Naive thymus-derived CD4-positive, alpha-beta T cell (primary cell): Measurements from ENCODE around the gene CUL9. TPM values are rescaled to one million over a fixed set of nuclear protein-coding genes. Genes with fewer than 3 reads are reported as not detected.

Experiments
- ATAC-seq: fragments of 150-1000 bp; cut with Tn5 transposase; 2 replicates; pipeline ENCODE4 v1.10.0; 2021; ENCODE audit warnings: mild to moderate bottlenecking, moderate library complexity
- CTCF ChIA-PET: fragments of 350-600 bp; sonication (Branson Sonifier 250); formaldehyde crosslinking; loops from one replicate; lab custom pipeline; 2021; ENCODE audit warnings: antibody characterized with exemption; lab: Charles Lee
- POLR2A ChIA-PET: fragments of 350-600 bp; sonication (Branson Sonifier 250); formaldehyde crosslinking; loops from one replicate; lab custom pipeline; 2021; ENCODE audit warnings: antibody characterized with exemption, inconsistent platforms; lab: Charles Lee
- DNase-seq, 9 donors: peaks; one replicate each; pipeline versions ENCODE4 v3.0.0 to v3.0.0-alpha.2; 2020 to 2022; ENCODE audit warnings: mixed read lengths in 1 of 9
- H3K27ac ChIP-seq: one replicate; pipeline ENCODE4 v1.7.0; 2013; ENCODE audit warnings: mild to moderate bottlenecking, low read depth, low read length, moderate library complexity
- H3K27me3 ChIP-seq, 2 donors: one replicate each; pipeline ENCODE4 v1.7.0; 2013; ENCODE audit warnings: low read length in 2 of 2, mild to moderate bottlenecking in 2 of 2, moderate library complexity in 2 of 2; ENCODE audit not compliant: control insufficient read depth in 2 of 2, insufficient read depth in 2 of 2
- H3K36me3 ChIP-seq, 3 experiments: 1 replicate in 2 of 3; 2 replicates in 1 of 3; pipeline ENCODE4 v1.7.0; 2013; ENCODE audit warnings: low read length in 3 of 3, mild to moderate bottlenecking in 3 of 3, moderate library complexity in 1 of 3; ENCODE audit not compliant: insufficient read depth in 3 of 3, control insufficient read depth in 2 of 3
- H3K4me1 ChIP-seq, 2 donors: one replicate each; pipeline ENCODE4 v1.7.0; 2013; ENCODE audit warnings: low read length in 2 of 2, mild to moderate bottlenecking in 2 of 2, moderate library complexity in 1 of 2; ENCODE audit not compliant: control insufficient read depth in 2 of 2, insufficient read depth in 2 of 2
- H3K4me3 ChIP-seq: 2 replicates; pipeline ENCODE4 v1.7.0; 2013; ENCODE audit warnings: mild to moderate bottlenecking, low read length
- H3K9me3 ChIP-seq, 3 experiments: 1 replicate in 2 of 3; 2 replicates in 1 of 3; pipeline ENCODE4 v1.7.0; 2013; ENCODE audit warnings: low read length in 3 of 3; ENCODE audit not compliant: control insufficient read depth in 2 of 3
- H3K27ac Mint-ChIP-seq, 9 donors: one replicate each; pipeline ENCODE4 v1.8.0; 2020 to 2022; ENCODE audit warnings: mixed read lengths in 9 of 9, mild to moderate bottlenecking in 8 of 9, moderate library complexity in 5 of 9, inconsistent platforms in 2 of 9
- H3K27me3 Mint-ChIP-seq, 5 donors: one replicate each; pipeline ENCODE4 v1.8.0; 2021 to 2022; ENCODE audit warnings: mixed read lengths in 5 of 5, mild to moderate bottlenecking in 1 of 5
- H3K36me3 Mint-ChIP-seq, 5 donors: one replicate each; pipeline ENCODE4 v1.8.0; 2020 to 2022; ENCODE audit warnings: mixed read lengths in 5 of 5, mild to moderate bottlenecking in 3 of 5, inconsistent platforms in 1 of 5
- H3K4me1 Mint-ChIP-seq, 7 donors: one replicate each; pipeline ENCODE4 v1.8.0; 2020 to 2022; ENCODE audit warnings: mixed read lengths in 7 of 7, mild to moderate bottlenecking in 3 of 7, inconsistent platforms in 1 of 7
- H3K4me3 Mint-ChIP-seq, 10 donors: one replicate each; pipeline ENCODE4 v1.8.0; 2020 to 2022; ENCODE audit warnings: mild to moderate bottlenecking in 10 of 10, mixed read lengths in 10 of 10, moderate library complexity in 6 of 10, inconsistent platforms in 2 of 10
- H3K9me3 Mint-ChIP-seq, 11 donors: one replicate each; pipeline ENCODE4 v1.8.0; 2020 to 2022; ENCODE audit warnings: mixed read lengths in 11 of 11, mild to moderate bottlenecking in 4 of 11, inconsistent platforms in 1 of 11, moderate library complexity in 1 of 11
- intact Hi-C, 2 donors: fragments of 100-400 bp; cut with micrococcal nuclease; formaldehyde crosslinking; loops; one replicate each; pipeline ENCODE4 v1.15.1; 2023
- polyA plus RNA-seq, 2 donors: library from polyadenylated mRNA; unstranded; fragments of 300-500 nt; fragmentation: Illumina TruSeq; gene quantifications; one replicate each; pipeline ENCODE4 v1.2.3, GENCODE V29; 2021
- total RNA-seq, 6 experiments: library from RNA in 5 of 6; stranded (reverse) in 5 of 6; gene quantifications; 1 replicate in 5 of 6; 2 replicates in 1 of 6; pipeline ENCODE4 v1.2.3 and lab custom pipeline; 2021 to 2026

The CUL9 gene
- total and polyA plus RNA-seq, 7 experiments from 2014 or later, result 12.3 to 123 (median 97.3) TPM

DNA sequence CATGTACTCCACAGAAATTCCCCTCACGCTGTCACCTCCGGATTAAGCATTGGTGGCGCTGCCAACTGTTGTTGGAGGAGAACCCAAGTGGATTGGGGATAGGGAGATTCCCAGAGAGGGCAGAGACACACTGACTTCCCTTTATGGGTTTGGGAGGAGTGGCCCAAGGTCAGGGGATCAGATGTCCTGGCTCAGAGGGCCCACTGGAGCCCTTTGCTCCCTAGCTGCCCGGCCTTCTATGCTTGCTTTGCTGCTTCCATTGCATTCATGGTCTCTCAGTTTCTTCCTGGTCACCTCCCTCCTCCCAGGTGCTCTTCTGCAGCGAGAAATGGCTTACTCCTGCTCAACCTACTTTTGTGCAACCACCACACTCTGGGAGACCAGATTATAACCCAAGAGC is 14.3 kb downstream of the CUL9 start:
- H3K4me3 ChIP-seq, result no peak overlapping the region
- H3K9me3 Mint-ChIP-seq, result no peaks in the 10 kb centered on the region
- H3K4me1 Mint-ChIP-seq, result peaks cover 0 to 14% (median 5%) of the 10 kb centered on the region in 7 donors
- no peaks in the 10 kb centered on the region for H3K27me3 Mint-ChIP-seq
- H3K36me3 ChIP-seq, result peaks cover 0 to 85% (median 11%) of the 10 kb centered on the region in 3 experiments
- H3K4me3 Mint-ChIP-seq, result no peak overlapping the region
- ChIA-PET POLR2A (no interaction called here), CTCF (no interaction called here)
- intact Hi-C loops, result no loop called here
- peaks cover 16 to 55% (median 34%) of the 10 kb centered on the region in 5 donors for H3K36me3 Mint-ChIP-seq
- peak overlapping the region in 4 of 9 donors; percentile 7 to 32 (median 30) for H3K27ac Mint-ChIP-seq
- DNase-seq (no peak), ATAC-seq (no peak)
- no peaks in the 10 kb centered on the region for H3K9me3 ChIP-seq
- no peak overlapping the region for H3K27ac ChIP-seq
- H3K4me1 ChIP-seq, result no peaks in the 10 kb centered on the region
- no peaks in the 10 kb centered on the region for H3K27me3 ChIP-seq

DNA sequence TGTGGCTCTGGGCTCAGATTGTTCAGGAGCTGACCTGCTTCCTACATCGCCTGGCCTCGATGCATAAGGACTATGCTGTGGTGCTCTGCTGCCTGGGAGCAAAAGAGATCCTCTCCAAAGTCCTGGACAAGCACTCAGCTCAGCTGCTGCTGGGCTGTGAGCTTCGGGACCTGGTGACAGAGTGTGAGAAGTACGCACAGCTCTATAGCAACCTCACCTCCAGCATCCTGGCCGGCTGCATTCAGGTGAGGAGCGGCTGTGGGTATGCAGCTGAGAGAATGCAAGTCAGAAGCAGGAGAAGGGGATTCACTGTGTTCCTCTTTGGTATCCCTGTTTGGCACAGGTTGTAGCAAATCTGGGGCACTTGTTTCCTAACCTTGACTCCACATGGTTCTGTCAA is 17.9 kb downstream of the CUL9 start:
- no peak overlapping the region for H3K4me3 ChIP-seq
- H3K4me3 Mint-ChIP-seq, result no peak overlapping the region
- H3K4me1 Mint-ChIP-seq, result peaks cover 0 to 9% (median 2%) of the 10 kb centered on the region in 7 donors
- peak overlapping the region in 4 of 9 donors; percentile 14 to 59 (median 34) for H3K27ac Mint-ChIP-seq
- intact Hi-C loops, result no loop called here
- no peak overlapping the region for H3K27ac ChIP-seq
- no peak for DNase-seq
- no peaks in the 10 kb centered on the region for H3K4me1 ChIP-seq
- no peaks in the 10 kb centered on the region for H3K9me3 ChIP-seq
- POLR2A ChIA-PET, result interaction anchor here (0.8 kb wide), 1 partner anchor 21 kb away, joined by 3 read pairs; no protein-coding TSS in a partner anchor
- CTCF ChIA-PET, result no interaction called here
- no peaks in the 10 kb centered on the region for H3K27me3 ChIP-seq
- H3K36me3 ChIP-seq, result peaks cover 0 to 84% (median 11%) of the 10 kb centered on the region in 3 experiments
- ATAC-seq, result no peak
- peaks cover 11 to 59% (median 27%) of the 10 kb centered on the region in 5 donors for H3K36me3 Mint-ChIP-seq
- H3K27me3 Mint-ChIP-seq, result no peaks in the 10 kb centered on the region
- no peaks in the 10 kb centered on the region for H3K9me3 Mint-ChIP-seq

DNA sequence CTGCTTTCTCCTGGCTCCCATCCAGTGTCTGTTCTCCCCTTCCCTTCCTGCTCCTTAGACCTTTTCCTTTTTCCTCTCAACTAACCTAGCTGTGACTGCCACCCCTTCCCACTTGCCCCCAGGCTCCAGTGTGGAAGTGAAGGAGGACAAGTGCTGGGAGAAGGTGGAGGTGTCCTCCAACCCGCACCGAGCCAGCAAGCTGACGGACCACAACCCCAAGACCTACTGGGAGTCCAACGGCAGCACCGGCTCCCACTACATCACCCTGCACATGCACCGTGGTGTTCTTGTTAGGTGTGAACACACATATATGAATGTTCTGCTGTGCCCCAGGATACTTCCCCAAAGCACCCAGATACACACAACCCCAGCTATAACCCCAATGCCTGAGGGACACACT is 18.5 kb downstream of the CUL9 start:
- Mint-ChIP-seq H3K27me3 (no peaks in the 10 kb centered on the region), H3K27ac (peak overlapping the region in 4 of 9 donors; percentile 26 to 77 (median 54)), H3K36me3 (peaks cover 12 to 60% (median 26%) of the 10 kb centered on the region in 5 donors), H3K9me3 (no peaks in the 10 kb centered on the region), H3K4me1 (peaks cover 0 to 6% (median 2%) of the 10 kb centered on the region in 7 donors), H3K4me3 (no peak overlapping the region)
- Histone ChIP-seq H3K36me3 (peaks cover 0 to 84% (median 7%) of the 10 kb centered on the region in 3 experiments), H3K9me3 (no peaks in the 10 kb centered on the region), H3K27me3 (no peaks in the 10 kb centered on the region), H3K27ac (no peak overlapping the region), H3K4me1 (no peaks in the 10 kb centered on the region), H3K4me3 (no peak overlapping the region)
- no peak for ATAC-seq
- ChIA-PET POLR2A (interaction anchor here (0.5 to 1.8 kb wide), 2 partner anchors 23 to 42 kb away, joined by 5 to 7 read pairs; no protein-coding TSS in a partner anchor), CTCF (no interaction called here)
- no peak for DNase-seq
- intact Hi-C loops, result no loop called here

DNA sequence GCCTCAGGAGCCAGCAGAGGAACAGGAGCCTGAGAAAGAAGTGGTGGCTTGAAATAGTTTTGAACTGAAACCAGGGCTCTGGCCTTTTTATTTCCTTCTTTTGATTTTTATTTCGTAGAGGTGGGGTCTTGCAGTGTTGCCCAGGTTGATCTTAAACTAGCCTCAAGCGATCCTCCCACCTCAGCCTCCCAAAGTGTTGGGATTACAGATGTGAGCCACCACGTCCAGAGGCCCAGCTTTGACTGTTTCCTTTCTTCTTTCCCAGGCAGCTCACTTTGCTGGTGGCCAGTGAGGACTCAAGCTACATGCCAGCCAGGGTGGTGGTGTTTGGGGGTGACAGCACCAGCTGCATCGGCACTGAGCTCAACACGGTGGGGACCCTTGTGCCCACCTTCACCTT is 20.5 kb downstream of the CUL9 start:
- CTCF ChIA-PET, result no interaction called here
- Histone ChIP-seq H3K36me3 (peaks cover 0 to 77% (median 0%) of the 10 kb centered on the region in 3 experiments), H3K4me1 (no peaks in the 10 kb centered on the region), H3K27me3 (no peaks in the 10 kb centered on the region), H3K27ac (peak overlapping the region; percentile 20), H3K9me3 (no peaks in the 10 kb centered on the region), H3K4me3 (no peak overlapping the region)
- peak overlapping the region in 3 of 9 donors; percentile 16 to 21 (median 19) for H3K27ac Mint-ChIP-seq
- H3K4me1 Mint-ChIP-seq, result peaks cover 0 to 6% (median 0%) of the 10 kb centered on the region in 7 donors
- ATAC-seq (no peak), DNase-seq (no peak)
- no peaks in the 10 kb centered on the region for H3K9me3 Mint-ChIP-seq
- H3K36me3 Mint-ChIP-seq, result peaks cover 11 to 63% (median 16%) of the 10 kb centered on the region in 5 donors
- no peaks in the 10 kb centered on the region for H3K27me3 Mint-ChIP-seq
- intact Hi-C loops, result no loop called here
- POLR2A ChIA-PET, result interaction anchor here (1.0 kb wide), 1 partner anchor 33 kb away, joined by 3 read pairs; no protein-coding TSS in a partner anchor
- H3K4me3 Mint-ChIP-seq, result no peak overlapping the region

DNA sequence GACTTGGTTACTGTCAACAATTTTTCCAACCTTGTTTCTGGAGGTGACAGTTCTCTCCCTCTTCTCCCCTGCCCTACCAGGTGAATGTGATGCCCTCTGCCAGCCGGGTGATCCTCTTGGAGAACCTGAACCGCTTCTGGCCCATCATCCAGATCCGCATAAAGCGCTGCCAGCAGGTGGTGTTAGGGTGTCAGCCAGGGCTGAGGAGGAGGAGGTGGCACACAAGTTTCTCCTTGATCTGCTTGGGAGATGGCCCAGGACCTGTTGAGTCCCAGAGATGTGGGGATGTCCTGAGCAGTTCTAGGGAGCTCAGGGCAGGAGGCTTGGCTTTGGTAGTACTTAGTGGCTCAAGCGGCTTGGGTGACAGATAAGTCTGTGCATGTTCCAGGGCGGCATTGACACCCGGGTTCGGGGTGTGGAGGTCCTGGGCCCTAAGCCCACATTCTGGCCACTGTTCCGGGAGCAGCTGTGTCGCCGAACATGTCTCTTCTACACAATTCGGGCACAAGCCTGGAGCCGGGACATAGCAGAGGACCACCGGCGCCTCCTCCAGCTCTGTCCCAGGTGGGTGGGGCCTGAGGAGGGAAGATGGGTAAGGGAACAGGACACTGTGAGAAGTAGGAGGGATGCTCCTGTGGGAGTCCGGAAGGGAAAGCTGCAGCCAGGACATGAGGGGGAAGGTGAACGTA is 21.2 kb downstream of the CUL9 start:
- peaks cover 0 to 6% (median 0%) of the 10 kb centered on the region in 7 donors for H3K4me1 Mint-ChIP-seq
- Histone ChIP-seq H3K4me3 (no peak overlapping the region), H3K36me3 (peaks cover 0 to 70% (median 0%) of the 10 kb centered on the region in 3 experiments), H3K4me1 (no peaks in the 10 kb centered on the region), H3K9me3 (no peaks in the 10 kb centered on the region), H3K27ac (no peak overlapping the region), H3K27me3 (no peaks in the 10 kb centered on the region)
- H3K27me3 Mint-ChIP-seq, result no peaks in the 10 kb centered on the region
- ATAC-seq, result no peak
- peaks cover 13 to 60% (median 16%) of the 10 kb centered on the region in 5 donors for H3K36me3 Mint-ChIP-seq
- CTCF ChIA-PET, result no interaction called here
- intact Hi-C loops, result no loop called here
- H3K4me3 Mint-ChIP-seq, result no peak overlapping the region
- no peak for DNase-seq
- peak overlapping the region in 1 of 9 donors; percentile 21 for H3K27ac Mint-ChIP-seq
- no peaks in the 10 kb centered on the region for H3K9me3 Mint-ChIP-seq
- POLR2A ChIA-PET, result no interaction called here

DNA sequence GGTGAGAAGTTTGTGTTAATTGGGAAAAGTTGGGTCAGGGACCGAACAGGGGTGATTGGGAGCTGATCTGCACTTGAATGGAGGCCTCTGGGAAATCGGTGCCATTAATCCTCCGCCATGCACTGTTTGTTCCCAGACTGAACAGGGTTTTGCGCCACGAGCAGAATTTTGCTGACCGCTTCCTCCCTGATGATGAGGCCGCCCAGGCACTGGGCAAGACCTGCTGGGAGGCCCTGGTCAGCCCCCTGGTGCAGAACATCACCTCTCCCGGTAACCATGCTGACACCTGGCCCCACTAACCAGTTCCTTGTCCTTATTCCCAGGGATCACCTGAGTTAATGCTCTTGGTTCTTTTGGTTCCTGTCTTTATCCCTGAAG is 21.7 kb downstream of the CUL9 start:
- Mint-ChIP-seq H3K4me3 (peak overlapping the region in 1 of 10 donors; percentile 7), H3K27ac (peak overlapping the region in 1 of 9 donors; percentile 40), H3K9me3 (no peaks in the 10 kb centered on the region), H3K4me1 (peaks cover 0 to 6% (median 0%) of the 10 kb centered on the region in 7 donors), H3K27me3 (no peaks in the 10 kb centered on the region), H3K36me3 (peaks cover 13 to 60% (median 16%) of the 10 kb centered on the region in 5 donors)
- DNase-seq (no peak), ATAC-seq (no peak)
- no peaks in the 10 kb centered on the region for H3K9me3 ChIP-seq
- H3K36me3 ChIP-seq, result peaks cover 0 to 65% (median 0%) of the 10 kb centered on the region in 3 experiments
- intact Hi-C loops, result no loop called here
- no peak overlapping the region for H3K27ac ChIP-seq
- no peaks in the 10 kb centered on the region for H3K27me3 ChIP-seq
- no peak overlapping the region for H3K4me3 ChIP-seq
- no peaks in the 10 kb centered on the region for H3K4me1 ChIP-seq
- CTCF ChIA-PET, result no interaction called here
- POLR2A ChIA-PET, result interaction anchor here (0.6 kb wide), 1 partner anchor 1509 kb away, joined by 3 read pairs; no protein-coding TSS in a partner anchor
